GM12878 (cell line): ENCODE results near the gene SNX10. TPM values are rescaled to one million over a fixed set of nuclear protein-coding genes. Genes with fewer than 3 reads are reported as not detected.

Experiments
- CREB1 ChIP-seq: IDR thresholded peaks from 2 replicates; pipeline ENCODE4 v1.6.1; 2012; ENCODE audit warnings: low read depth, mild to moderate bottlenecking, inconsistent platforms
- FOS ChIP-seq: IDR thresholded peaks from 3 replicates; pipeline ENCODE4 v1.6.1; 2011; ENCODE audit warnings: borderline replicate concordance; ENCODE audit not compliant: insufficient read length; ENCODE audit errors: extremely low read depth
- NR2C2 ChIP-seq: IDR thresholded peaks from 2 replicates; pipeline ENCODE4 v1.6.1; 2011; ENCODE audit warnings: borderline replicate concordance, low read depth; ENCODE audit not compliant: control insufficient read depth, insufficient read length
- SMARCA5 ChIP-seq: fragments of 450-650 bp; IDR thresholded peaks from 2 replicates; pipeline ENCODE4 v1.6.1; 2017; ENCODE audit warnings: mild to moderate bottlenecking
- SREBF2 ChIP-seq: IDR thresholded peaks from 2 replicates; pipeline ENCODE4 v1.6.1; 2012; ENCODE audit warnings: mild to moderate bottlenecking, low read length
- polyA plus RNA-seq, 11 experiments: library from polyadenylated mRNA; depleted of rRNA in 4 of 11; unstranded in 6 of 11; stranded (reverse) in 5 of 11; fragments of >200 nt; fragmentation: Nextera tagmentation in 4 of 11; fragmentation: Illumina TruSeq in 1 of 11; extraction: Ambion mirVana in 4 of 11; extraction: Trizol in 1 of 11; gene quantifications; 1 replicate in 1 of 11; 2 replicates in 10 of 11; pipeline versions ENCODE4 v1.2.1 to v1.2.3, GENCODE V29; 2011 to 2016; ENCODE audit warnings: inconsistent platforms in 2 of 11, missing spikeins in 2 of 11, low read depth in 1 of 11
- total RNA-seq, 4 experiments: library from RNA; depleted of rRNA in 3 of 4; stranded (reverse); fragments of >200 nt in 3 of 4; fragmentation: Illumina TruSeq in 1 of 4; extraction: Trizol in 1 of 4; gene quantifications; 2 replicates each; pipeline versions ENCODE4 v1.2.1 to v1.2.3, GENCODE V29; 2013 to 2021
- TF ChIP-seq, protein P1 (sequence below): fragments of 450-650 bp; IDR thresholded peaks from 2 replicates; pipeline ENCODE4 v1.6.1; 2017; ENCODE audit warnings: antibody characterized with exemption, mild to moderate bottlenecking, moderate library complexity
- TF ChIP-seq, protein P2 (sequence below): fragments of 150-350 bp; IDR thresholded peaks from 2 replicates; pipeline ENCODE4 v1.6.1; 2016; ENCODE audit warnings: low read depth, low read length

The SNX10 gene
- total and polyA plus RNA-seq, 10 of the 15 experiments (the other 5 are each of a cell fraction or from before 2014, with no cell fraction given) = 22.0 to 56.2 (median 30.1) TPM

DNA sequence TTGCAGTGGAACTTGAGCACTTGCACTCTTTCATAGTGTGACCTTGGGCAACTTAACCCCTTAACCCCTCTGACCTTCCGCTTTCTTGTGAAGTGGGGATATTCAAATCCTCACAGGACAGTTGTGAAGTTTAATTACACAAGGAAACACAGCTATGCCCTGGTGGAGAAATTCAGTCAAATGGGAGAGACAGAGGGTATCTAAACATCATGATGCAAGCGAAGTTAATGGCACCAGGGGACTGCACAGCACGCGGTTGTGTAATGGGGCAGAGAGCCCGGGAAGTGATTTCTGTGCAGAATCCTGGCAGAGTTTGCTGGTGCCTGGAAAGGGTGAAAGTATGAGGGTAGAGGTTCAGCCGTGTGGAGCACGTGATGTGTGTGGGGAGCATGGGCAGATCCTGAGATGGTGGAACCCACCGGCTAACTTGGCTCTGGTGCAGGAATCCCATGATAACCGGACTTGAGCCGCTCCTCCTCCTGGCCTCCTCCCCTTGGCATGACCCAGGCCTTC is 51.7 kb downstream of the SNX10 start (continued):
- TF ChIP-seq, protein P1, sequence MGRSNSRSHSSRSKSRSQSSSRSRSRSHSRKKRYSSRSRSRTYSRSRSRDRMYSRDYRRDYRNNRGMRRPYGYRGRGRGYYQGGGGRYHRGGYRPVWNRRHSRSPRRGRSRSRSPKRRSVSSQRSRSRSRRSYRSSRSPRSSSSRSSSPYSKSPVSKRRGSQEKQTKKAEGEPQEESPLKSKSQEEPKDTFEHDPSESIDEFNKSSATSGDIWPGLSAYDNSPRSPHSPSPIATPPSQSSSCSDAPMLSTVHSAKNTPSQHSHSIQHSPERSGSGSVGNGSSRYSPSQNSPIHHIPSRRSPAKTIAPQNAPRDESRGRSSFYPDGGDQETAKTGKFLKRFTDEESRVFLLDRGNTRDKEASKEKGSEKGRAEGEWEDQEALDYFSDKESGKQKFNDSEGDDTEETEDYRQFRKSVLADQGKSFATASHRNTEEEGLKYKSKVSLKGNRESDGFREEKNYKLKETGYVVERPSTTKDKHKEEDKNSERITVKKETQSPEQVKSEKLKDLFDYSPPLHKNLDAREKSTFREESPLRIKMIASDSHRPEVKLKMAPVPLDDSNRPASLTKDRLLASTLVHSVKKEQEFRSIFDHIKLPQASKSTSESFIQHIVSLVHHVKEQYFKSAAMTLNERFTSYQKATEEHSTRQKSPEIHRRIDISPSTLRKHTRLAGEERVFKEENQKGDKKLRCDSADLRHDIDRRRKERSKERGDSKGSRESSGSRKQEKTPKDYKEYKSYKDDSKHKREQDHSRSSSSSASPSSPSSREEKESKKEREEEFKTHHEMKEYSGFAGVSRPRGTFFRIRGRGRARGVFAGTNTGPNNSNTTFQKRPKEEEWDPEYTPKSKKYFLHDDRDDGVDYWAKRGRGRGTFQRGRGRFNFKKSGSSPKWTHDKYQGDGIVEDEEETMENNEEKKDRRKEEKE = no peak
- TF ChIP-seq FOS (no peak), CREB1 (no peak), SREBF2 (no peak), SMARCA5 (no peak), NR2C2 (no peak)
- TF ChIP-seq, protein P2, sequence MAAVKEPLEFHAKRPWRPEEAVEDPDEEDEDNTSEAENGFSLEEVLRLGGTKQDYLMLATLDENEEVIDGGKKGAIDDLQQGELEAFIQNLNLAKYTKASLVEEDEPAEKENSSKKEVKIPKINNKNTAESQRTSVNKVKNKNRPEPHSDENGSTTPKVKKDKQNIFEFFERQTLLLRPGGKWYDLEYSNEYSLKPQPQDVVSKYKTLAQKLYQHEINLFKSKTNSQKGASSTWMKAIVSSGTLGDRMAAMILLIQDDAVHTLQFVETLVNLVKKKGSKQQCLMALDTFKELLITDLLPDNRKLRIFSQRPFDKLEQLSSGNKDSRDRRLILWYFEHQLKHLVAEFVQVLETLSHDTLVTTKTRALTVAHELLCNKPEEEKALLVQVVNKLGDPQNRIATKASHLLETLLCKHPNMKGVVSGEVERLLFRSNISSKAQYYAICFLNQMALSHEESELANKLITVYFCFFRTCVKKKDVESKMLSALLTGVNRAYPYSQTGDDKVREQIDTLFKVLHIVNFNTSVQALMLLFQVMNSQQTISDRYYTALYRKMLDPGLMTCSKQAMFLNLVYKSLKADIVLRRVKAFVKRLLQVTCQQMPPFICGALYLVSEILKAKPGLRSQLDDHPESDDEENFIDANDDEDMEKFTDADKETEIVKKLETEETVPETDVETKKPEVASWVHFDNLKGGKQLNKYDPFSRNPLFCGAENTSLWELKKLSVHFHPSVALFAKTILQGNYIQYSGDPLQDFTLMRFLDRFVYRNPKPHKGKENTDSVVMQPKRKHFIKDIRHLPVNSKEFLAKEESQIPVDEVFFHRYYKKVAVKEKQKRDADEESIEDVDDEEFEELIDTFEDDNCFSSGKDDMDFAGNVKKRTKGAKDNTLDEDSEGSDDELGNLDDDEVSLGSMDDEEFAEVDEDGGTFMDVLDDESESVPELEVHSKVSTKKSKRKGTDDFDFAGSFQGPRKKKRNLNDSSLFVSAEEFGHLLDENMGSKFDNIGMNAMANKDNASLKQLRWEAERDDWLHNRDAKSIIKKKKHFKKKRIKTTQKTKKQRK = no peak
